Measurements from ENCODE around the gene RNF213.
"Not testable (repeated sequence)": the region's sequence is repeated elsewhere in the genome, so short reads cannot be mapped to it uniquely, and the experiment has no call there.

Gene RNF213

GRCh38 chr17:80224683-80225082 is 36.0 kb upstream of the RNF213 start:
- no peak for DNase-seq

- DNase-seq, result no peak
Measured at GRCh38 chr17:80225230-80225629, 35.4 kb upstream of the RNF213 start.

GRCh38 chr17:80227156-80227555 is 33.5 kb upstream of the RNF213 start:
- no peak for DNase-seq

- no peak for DNase-seq
Measured at GRCh38 chr17:80227666-80228065, 33.0 kb upstream of the RNF213 start.

- no peak for DNase-seq
Measured at GRCh38 chr17:80228477-80228876, 32.2 kb upstream of the RNF213 start.

GRCh38 chr17:80229011-80229410 is 31.6 kb upstream of the RNF213 start:
- DNase-seq, result no peak

GRCh38 chr17:80232438-80232837 is 28.2 kb upstream of the RNF213 start:
- no peak for DNase-seq

- no peak for DNase-seq
Measured at GRCh38 chr17:80233202-80233601, 27.4 kb upstream of the RNF213 start.

GRCh38 chr17:80236911-80237310 is 23.7 kb upstream of the RNF213 start:
- no peak for DNase-seq

GRCh38 chr17:80237386-80237785 is 23.3 kb upstream of the RNF213 start:
- no peak for DNase-seq

- DNase-seq, result no peak
Measured at GRCh38 chr17:80242505-80242904, 18.1 kb upstream of the RNF213 start.

GRCh38 chr17:80243526-80244433 is 16.9 kb upstream of the RNF213 start:
- DNase-seq, result no peak

GRCh38 chr17:80244448-80244847 is 16.2 kb upstream of the RNF213 start:
- DNase-seq, result not testable (repeated sequence)

GRCh38 chr17:80244871-80245509 is 15.7 kb upstream of the RNF213 start:
- no peak for DNase-seq

GRCh38 chr17:80245566-80246265 is 14.9 kb upstream of the RNF213 start:
- no peak for DNase-seq

GRCh38 chr17:80246266-80246681 is 14.4 kb upstream of the RNF213 start:
- no peak for DNase-seq

- DNase-seq, result no peak
Measured at GRCh38 chr17:80246726-80247125, 13.9 kb upstream of the RNF213 start.

GRCh38 chr17:80247561-80247960 is 13.1 kb upstream of the RNF213 start:
- DNase-seq, result no peak

- no peak for DNase-seq
Measured at GRCh38 chr17:80248001-80248893, 12.4 kb upstream of the RNF213 start.

- DNase-seq, result no peak
Measured at GRCh38 chr17:80248894-80249710, 11.6 kb upstream of the RNF213 start.

GRCh38 chr17:80251966-80252365 is 8.7 kb upstream of the RNF213 start:
- DNase-seq, result no peak

GRCh38 chr17:80252871-80253270 is 7.8 kb upstream of the RNF213 start:
- DNase-seq, result no peak
